ENCODE results near the gene TMEM95. TPM values are rescaled to one million over a fixed set of nuclear protein-coding genes. Genes with fewer than 3 reads are reported as not detected.
"Not testable (repeated sequence)": the region's sequence is repeated elsewhere in the genome, so short reads cannot be mapped to it uniquely, and the experiment has no call there.

The TMEM95 gene
- polyA plus RNA-seq, 3 donors: not detected

DNA sequence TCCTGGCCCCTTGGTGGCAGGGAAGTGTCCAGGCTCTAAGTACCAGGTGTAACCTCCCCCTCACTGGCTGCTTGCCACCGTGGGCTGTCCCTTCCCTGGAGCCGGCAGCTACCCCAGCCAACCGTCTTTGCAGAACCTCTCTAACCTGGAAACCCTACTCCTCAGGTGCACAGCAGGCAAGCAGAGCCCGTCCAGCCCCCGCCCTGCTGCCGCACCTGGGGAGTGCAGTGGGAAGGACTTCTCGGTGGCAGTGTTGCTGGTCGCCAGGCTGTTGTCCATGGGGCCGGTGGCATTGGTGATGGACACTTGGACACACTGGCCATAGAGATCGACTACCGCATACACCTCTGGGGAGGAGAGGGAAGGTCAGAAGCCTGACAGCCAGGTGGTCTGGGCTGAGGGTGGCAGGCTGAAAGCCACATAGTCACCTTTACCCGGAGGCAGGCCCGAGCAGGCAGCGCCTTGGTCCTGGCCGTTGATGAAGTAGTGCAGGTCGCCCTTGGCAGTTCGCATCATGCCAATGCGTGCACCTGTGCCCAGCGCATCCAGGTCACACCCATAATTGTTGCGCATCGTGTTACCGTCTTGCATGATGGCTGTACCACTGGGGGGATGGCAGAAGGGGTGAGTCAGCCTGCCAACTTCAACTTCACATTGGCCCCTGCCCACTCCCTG lies 32.3 kb upstream of the TMEM95 start:
- DNase-seq (ENCODE audit: low read depth in 3 of 3, low spot score in 2 of 3): no peak

DNA sequence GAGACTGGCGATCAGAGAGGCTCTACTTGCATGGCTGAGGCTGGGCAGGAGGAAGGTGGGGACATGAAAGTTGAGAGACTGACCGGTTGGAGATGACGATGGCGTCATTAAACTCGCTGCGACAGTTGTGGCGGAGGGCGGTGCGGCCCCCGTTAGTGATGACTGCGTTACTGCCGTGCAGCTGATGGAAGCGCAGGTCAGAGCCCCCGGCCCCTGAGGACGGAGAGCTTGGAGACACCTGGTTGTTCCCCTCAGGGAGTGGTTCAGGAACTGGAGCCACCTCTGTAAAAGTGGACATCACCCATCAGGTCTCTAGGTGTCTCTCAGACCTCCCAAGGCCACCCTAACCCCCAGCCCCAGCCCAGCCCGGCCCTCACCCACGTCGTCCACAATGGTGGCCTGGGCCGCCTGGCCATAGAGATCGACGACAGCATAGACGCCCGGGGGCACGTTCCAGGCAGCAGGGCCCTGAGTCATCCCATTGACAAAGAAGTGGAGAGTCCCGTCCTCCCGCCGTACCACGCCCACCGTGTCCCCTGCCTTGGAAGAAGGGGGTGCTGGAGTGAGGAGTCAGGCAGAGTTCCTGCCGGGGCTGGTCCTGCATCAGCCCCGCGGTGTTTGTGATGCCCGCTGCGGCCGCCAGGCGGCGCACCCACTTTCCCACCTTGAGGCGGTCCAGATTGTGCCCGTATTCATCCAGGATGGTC lies 31.1 kb upstream of the TMEM95 start:
- DNase-seq (ENCODE audit: low read depth in 3 of 3, low spot score in 2 of 3): no peak

DNA sequence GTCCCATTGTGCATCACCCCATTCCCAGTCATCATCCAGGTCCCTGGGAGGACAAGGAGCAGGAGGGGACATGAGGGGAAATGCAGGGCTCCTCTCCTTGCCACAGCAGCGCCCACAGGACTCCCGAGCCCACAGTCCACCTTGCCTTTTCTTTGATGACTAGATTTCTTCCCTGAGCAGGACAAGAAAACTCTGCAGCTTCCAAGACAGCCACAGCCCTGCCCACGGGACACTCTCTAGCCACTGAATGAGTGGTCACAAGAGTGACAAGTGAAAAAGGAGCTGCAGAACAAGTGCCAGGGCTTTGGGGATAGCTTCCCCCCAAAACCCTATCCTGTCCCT lies 30.5 kb upstream of the TMEM95 start:
- DNase-seq (ENCODE audit: low read depth in 3 of 3, low spot score in 2 of 3): no peak

DNA sequence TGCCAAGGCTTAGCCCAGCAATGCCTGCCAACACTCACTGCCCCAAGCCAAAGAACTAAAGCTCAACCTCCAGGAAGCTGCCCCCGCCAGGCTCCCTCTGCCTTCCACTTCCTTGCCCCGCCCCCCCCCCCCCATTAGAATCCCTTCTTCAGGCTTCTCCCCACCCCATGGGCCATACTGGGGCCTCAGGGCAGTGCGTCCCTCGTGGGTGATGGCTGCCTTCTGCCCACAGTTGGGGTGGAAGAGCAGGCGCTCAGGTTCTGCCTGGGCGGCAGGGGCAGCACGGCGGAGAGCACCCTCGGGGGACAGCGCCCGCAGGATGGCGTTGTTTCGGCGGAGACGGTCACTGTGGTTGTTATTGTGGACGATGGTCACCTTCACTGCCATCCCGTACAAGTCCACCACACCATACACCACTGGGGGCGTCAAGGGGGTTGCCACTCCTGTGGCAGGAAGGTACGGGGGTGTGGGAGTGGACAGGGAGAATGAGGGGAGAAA lies 29.9 kb upstream of the TMEM95 start:
- DNase-seq (ENCODE audit: low read depth in 3 of 3, low spot score in 2 of 3): no peak

DNA sequence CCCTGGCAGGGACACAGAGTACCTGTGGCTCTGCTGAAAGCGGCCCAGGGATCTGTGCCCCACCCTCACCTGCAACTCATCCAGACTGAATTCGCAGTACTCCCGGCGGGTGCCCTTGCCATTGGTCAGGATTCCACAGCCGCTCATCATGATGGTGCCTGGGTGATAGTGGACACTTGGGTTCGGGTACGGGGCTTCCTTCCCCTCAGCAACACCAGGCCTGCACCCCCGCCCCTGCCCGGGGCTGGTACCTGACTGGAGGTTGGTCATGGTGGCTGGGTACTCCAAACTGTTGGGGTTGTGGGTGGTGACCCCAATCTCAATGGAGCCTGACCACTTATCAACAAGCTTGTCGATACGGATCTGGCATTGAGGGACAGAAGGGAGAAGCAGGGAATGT lies 28.8 kb upstream of the TMEM95 start:
- no peak for DNase-seq (ENCODE audit: low read depth in 3 of 3, low spot score in 2 of 3)

DNA sequence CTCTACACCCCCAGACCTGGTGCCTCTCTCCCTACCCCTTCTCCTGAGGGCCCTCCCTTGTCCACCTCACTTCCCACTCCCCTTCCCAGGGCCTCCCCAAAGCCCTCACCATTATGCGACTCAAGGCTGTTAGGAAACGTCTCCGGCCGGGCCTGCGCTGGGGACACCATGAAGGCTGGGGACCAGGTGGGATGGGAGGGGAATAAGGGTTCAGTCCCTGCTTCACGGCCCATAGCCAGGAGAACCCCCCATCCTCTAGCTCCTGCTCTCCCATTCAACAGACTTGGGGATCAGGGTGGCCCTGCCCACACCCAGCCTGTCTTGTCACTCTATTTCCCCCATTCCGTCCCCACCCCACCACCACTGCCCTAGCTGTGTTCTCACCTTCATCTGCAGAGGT lies 27.9 kb upstream of the TMEM95 start:
- no peak for DNase-seq (ENCODE audit: low read depth in 3 of 3, low spot score in 2 of 3)

DNA sequence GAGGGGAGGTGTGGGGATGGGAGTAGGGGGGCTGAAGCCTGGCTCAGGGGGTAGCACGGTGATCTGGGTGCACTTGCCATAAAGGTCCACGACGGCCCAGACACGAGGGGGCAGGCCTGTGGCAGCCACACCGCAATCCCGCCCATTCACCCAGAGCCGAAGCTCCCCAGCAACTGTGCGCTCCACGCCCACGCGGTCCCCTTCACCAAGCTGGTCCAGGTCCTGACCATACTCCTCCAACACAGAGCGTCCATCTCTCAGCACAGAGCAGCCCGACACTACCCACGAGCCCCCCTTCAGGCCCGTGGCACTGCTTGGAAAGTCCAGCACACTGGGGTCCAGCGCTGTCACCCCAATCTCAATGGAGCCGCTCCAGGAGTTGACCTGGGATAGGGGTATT lies 27.5 kb upstream of the TMEM95 start:
- no peak for DNase-seq (ENCODE audit: low read depth in 3 of 3, low spot score in 2 of 3)

DNA sequence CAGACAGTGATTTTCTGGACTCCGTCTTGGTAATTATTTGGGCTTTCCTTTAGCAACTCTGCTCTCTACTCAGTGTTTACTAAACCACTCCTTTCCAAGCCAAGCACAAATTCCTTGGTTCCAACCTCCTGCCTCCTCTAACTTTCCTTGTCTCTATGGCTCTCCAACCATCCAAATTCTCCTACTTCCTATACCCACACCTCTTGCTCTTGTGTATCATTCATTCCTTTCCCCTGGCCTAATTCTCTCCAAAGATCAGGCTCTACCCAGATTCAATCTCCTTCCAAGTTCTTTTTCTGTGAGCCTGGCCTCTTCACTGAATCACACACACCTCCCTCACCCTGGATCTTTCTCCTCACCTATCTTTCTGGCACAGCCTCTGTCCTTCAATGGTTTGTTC lies 26.9 kb upstream of the TMEM95 start:
- DNase-seq (ENCODE audit: low read depth in 3 of 3, low spot score in 2 of 3): no peak

DNA sequence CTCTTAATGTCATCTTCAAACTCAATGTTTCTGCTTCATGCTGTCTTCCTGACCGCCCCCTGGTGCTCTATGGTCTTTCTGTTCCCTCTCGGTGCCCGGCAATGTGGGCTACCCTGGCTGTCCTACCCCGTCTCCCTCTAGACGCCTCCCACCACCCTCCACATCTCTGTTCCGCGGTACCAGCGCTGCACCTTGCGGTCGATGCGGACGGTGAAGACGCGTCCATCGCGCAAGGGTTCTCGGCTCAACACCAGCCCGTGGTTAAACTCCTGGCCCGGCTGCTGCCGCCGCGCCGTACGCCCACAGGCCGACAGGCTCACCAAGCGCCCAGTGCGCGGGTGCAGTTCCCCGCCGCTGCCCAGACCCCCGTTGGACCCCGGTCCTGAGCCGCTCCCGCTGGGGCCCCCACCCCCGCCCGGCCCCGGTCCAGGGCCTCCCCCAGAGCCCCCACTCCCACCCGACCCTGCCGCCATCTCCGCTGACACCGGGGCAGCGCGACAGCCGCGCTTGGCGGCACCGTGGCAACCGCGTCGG lies 26.0 kb upstream of the TMEM95 start, which contains the start of gene NEURL4:
Gene NEURL4 (minus strand): TSS at position 496 of the 534 bp plus-strand sequence. CDS start 23 bp downstream, at position 473.
- DNase-seq (ENCODE audit: low read depth in 3 of 3, low spot score in 2 of 3): no peak

DNA sequence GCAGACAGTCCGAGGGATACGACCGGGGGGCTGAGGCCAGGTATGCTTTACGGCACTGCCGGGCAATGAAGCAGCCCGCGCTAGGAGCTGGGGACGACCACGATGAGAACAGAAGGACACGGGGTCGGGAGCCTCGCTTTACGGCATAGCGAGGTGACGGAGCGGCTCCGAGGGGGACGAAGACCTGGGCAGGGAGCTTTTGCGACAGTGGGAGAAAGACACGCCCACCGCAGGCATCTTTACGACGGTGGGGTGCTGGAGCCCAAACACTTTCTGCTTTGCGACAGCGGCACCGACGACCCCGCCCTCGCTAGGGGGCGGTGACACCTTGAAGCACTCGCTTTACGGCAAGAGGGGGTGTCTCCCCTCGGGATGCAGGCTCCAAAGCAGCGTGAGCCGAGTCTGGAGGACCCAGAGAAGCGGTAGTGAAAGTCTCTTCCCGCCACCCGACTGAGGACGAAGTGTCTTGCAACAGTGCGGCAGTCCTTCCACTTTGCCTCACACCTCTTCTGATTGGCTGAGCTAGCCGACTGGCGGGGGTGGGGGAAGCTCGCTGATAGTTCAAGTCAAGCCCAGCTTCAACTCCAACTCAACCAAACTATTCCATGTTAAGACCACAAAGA lies 25.5 kb upstream of the TMEM95 start:
- peak; percentile 95 to 98 (median 98) for DNase-seq (ENCODE audit: low read depth in 3 of 3, low spot score in 2 of 3)

DNA sequence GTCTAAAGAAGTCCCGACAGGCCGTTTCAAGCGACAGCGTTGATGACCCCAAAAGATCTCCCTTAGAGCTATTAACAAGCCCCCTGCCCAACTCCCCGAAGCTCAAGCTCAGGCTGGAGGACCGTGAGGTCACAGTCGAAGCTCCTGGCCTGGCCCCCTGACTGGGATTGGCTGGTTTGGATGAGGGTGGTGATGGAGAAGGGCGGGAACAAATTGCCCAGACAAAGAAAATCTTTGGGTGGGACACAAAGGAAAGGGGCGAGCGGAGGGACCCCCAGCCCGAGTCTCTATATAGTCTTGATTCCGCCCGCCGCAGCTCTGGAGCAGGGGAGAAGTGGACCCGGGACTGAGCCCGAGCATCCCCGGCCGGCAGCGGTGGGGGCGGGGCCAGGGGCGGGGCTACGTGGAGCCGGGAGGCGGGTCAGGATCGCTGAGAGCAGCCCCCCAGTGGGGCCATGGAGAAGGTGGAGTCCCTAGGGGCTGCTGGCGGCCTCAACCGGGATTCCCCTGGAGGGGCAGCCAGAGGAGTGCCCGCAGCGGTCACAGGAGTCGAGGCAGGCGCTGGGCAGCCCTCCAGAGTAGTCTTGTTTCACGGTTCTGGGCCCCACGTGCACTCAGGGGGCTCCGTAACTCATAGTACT lies 24.8 kb upstream of the TMEM95 start:
- no peak for DNase-seq (ENCODE audit: low read depth in 3 of 3, low spot score in 2 of 3)

DNA sequence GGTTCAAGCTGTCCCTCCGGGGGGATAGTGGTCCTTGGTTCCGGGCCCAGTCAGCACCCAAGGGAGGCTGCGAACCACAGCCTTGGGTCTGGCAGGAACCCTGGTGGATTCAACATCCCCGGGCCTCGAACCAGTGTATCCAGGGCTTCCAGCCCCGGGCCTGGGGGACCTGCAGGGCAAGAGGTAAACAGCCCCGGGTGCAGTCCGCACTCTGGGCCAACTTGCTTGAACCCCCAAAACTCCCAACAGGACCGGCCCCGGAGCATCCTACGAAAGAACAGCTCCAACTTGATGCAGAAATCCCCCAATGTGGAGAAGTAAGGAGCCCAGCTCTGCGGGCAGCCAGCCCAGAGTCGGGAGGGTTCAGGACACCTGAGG lies 24.3 kb upstream of the TMEM95 start:
- no peak for DNase-seq (ENCODE audit: low read depth in 3 of 3, low spot score in 2 of 3)

DNA sequence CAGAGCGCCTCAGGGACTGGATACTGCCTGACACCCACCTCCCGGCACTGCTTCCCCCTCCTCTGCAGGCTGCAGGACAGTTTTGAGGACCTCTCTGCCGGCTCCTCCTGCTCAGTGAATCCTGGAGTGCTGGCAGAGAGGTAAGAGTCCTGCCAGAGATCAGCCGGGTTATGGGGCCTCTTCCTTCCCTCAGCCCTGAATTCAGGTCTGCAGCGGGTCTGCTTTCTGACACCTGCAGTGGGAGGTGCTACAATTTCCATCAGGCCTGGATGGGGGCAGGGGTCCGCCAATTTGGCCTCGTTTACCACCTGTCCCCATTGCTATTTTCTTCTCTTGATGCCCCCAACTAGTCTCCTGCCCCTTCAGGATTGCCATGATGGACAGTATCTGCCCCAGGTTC lies 22.8 kb upstream of the TMEM95 start:
- no peak for DNase-seq (ENCODE audit: low read depth in 3 of 3, low spot score in 2 of 3)

DNA sequence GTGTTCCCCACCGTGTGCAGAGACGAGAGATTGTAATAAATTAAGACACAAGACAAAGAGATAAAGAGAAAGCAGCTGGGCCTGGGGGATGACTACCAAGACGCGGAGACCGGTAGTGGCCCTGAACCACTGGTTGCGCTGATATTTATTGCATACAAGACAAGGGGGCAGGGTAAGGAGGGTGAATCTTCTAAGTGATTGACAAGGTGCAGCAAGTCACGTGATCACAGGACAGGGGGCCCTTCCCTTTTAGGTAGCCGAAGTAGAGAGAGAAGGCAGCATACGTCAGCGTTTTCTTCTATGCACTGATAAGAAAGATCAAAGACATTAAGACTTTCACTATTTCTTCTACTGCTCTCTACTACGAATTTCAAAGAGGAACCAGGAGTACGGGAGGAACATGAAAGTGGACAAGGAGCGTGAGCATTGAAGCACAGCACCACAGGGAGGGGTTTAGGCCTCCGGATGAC lies 22.3 kb upstream of the TMEM95 start:
- DNase-seq (ENCODE audit: low read depth in 3 of 3, low spot score in 2 of 3): not testable (repeated sequence)

DNA sequence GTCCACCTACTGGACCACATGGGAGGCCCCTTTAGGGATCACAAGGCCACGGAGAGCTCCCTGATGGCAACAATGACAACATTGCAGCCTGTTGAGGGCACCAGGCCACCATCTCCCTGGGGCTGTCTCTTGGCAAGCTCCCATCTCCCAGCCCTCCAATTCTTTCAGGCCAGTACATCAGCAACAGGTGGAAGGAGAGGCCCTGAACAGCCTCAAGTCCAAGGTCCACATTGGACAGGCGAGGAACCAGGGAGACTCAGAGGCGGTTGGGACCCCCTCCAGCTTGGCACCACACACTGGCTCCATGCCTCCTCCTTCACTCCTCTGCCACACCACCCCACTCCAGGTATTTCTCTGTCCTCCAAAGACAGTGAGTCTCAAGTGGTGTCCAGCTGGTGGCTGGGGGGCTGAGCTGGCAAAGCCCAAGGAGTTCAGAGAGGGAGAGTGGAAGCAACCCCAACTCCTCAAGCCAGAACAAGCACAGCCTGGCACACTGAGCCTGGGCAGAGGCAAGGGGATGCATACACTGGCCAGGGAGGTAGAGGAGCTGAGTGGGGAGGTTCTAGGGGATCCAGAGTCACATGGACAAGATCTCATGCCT lies 19.9 kb upstream of the TMEM95 start:
- DNase-seq (ENCODE audit: low read depth in 3 of 3, low spot score in 2 of 3): no peak

DNA sequence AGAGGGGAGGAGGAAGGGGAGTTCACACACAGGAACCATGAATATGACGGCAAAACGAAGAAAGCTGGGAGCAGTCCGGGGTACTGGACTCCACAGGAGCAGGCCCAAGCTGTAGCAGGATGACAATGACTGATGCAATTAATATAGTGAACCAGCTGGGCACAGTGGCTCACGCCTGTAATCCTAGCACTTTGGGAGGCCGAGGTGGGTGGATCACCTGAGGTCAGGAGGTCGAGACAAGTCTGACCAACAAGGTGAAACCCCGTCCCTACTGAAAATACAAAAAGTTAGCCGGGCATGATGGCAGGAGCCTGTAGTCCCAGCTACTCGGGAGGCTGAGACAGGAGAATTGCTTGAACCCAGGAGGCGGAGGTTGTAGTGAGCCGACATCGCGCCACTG lies 19.2 kb upstream of the TMEM95 start:
- not testable (repeated sequence) for DNase-seq (ENCODE audit: low read depth in 3 of 3, low spot score in 2 of 3)

DNA sequence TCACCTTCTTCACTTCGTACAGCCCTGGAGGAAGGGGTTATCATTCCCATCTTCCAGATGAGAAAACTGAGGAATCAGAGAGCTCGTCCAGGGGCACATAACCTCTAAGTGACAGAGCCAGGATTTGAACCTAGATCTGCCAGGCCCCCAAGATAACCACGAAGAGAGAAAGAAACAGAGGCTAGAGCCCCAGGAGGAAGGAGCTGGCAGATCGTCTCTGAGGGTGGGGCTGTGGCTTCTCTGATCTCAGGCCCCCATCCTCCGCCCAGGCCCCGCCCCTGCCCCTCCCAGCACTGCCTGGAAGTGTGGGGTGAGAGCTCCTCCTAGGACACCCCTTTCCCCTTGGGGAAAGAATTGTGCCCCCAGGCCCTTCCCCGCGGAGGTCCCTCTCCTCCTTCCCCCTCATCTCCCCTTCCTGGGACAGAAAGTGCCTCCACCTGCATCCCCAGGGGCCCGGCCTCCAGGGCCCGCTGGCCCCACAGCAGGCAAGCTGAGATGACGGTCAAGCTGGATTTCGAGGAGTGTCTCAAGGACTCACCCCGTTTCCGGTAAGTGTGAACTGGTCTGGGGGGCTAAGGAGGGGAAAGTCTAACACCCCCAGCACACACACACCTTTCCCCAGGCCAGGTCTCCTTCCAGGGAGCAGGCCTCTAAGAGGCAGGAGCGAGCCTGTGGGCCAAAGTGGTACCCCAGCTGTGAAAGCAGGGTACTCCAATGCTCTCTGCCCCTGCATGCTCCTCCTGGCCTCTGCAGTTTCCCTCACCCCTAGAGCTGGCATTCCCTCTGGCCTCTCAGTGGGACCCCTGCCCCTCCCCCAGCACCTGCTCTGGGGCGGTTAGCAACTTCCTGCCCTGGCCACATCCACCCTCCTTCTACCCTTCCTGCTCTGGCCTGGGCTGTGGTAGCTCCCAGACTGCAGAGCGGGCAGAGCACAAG lies 18.4 kb upstream of the TMEM95 start, which contains the start of gene ACAP1:
Gene ACAP1 (plus strand): TSS at position 290 of the 936 bp plus-strand sequence. CDS start 206 bp downstream, at position 496.
- no peak for DNase-seq (ENCODE audit: low read depth in 3 of 3, low spot score in 2 of 3)

DNA sequence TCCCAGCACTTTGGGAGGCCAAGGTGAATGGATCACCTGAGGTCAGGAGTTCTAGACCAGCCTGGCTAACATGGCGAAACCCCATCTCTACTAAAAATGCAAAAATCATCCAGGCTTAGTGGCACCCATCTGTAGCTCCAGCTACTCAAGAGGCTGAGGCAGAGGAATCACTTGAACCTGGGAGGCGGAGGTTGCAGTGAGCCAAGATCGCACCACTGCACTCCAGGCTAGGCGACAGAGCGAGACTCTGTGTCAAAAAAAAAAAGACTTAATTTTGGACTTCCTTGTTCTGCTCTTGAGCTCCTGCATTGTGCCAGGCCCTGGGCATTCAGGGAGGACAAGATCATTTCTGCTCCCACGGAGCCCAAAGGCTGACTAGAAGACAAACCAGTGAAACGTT lies 17.4 kb upstream of the TMEM95 start:
- DNase-seq (ENCODE audit: low read depth in 3 of 3, low spot score in 2 of 3): not testable (repeated sequence)

DNA sequence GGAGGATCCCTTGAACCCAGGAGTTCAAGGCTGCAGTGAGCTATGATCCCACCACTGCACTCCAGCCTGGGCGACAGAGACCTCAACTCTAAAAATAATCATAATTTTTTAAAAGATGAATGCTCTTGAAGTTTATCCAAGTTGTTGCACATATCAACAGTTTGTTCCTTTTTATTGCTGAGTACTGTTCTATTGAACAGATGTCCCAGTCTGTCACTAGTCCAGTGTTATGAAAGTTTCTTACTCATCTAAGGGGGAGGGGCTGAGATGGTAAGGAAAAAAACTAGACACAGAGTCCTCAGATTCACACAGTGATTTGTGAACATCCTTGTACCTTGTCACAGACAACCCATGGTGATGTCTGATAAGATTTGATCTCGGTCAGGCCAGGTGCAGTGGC lies 14.8 kb upstream of the TMEM95 start:
- DNase-seq (ENCODE audit: low read depth in 3 of 3, low spot score in 2 of 3): no peak

All from right renal cortex interstitium (tissue), 3 donors.